Panc1 (cell line): Measurements from ENCODE around the gene TMEM182. TPM values are rescaled to one million over a fixed set of nuclear protein-coding genes. Genes with fewer than 3 reads are reported as not detected.

Source experiments
- ATAC-seq: fragments of 200-7000 bp; cut with Tn5 transposase; 2 replicates; pipeline ENCODE4 v1.9.1; 2020; ENCODE audit warnings: mild to moderate bottlenecking, moderate library complexity
- BruUV-seq: library from RNA; stranded (reverse); fragments of 400-500 nt; replicated peaks from 2 replicates; lab custom pipeline; 2021; lab: Mats Ljungman, UMichigan
- CTCF ChIA-PET: fragments of 300-600 bp; sonication (Branson Sonifier 250); formaldehyde crosslinking; loops from one replicate; lab custom pipeline; 2022; ENCODE audit warnings: antibody characterized with exemption; lab: Charles Lee
- POLR2A ChIA-PET: fragments of 300-600 bp; sonication (Branson Sonifier 250); formaldehyde crosslinking; loops from one replicate; lab custom pipeline; 2022; ENCODE audit warnings: antibody characterized with exemption; lab: Charles Lee
- DNase-seq: peaks from one replicate; pipeline ENCODE4 v3.0.0-alpha.2; 2010; ENCODE audit warnings: low read depth, low spot score
- H3K27ac ChIP-seq: 2 replicates; pipeline ENCODE4 v1.5.1; 2011; ENCODE audit warnings: mild to moderate bottlenecking, low read length, inconsistent platforms
- H3K27me3 ChIP-seq: fragments of 200-500 bp; sonication (Bioruptor generic); 2 replicates; pipeline ENCODE4 v1.6.0; 2014; ENCODE audit warnings: low read length, inconsistent platforms; ENCODE audit not compliant: control insufficient read depth, insufficient read depth
- H3K36me3 ChIP-seq: fragments of 200-500 bp; sonication (Bioruptor generic); 2 replicates; pipeline ENCODE4 v1.5.1; 2014; ENCODE audit warnings: inconsistent platforms, mild to moderate bottlenecking, low read length, moderate library complexity; ENCODE audit not compliant: control insufficient read depth, insufficient read depth
- H3K4me1 ChIP-seq: 2 replicates; pipeline ENCODE4 v1.5.1; 2011; ENCODE audit warnings: inconsistent platforms, mild to moderate bottlenecking, low read length, moderate library complexity; ENCODE audit not compliant: control insufficient read depth, insufficient read depth
- H3K4me3 ChIP-seq, 2 experiments: 2 replicates each; pipeline ENCODE4 v1.5.1; 2011 to 2012; ENCODE audit warnings: low read depth in 2 of 2, low read length in 2 of 2, mild to moderate bottlenecking in 2 of 2, inconsistent platforms in 1 of 2, moderate library complexity in 1 of 2
- H3K9me3 ChIP-seq: fragments of 200-500 bp; sonication (Bioruptor generic); 2 replicates; pipeline ENCODE4 v1.5.1; 2014; ENCODE audit warnings: low read depth, mild to moderate bottlenecking, inconsistent platforms, low read length, moderate library complexity; ENCODE audit not compliant: control insufficient read depth, insufficient read depth
- POLR2AphosphoS5 ChIP-seq: IDR thresholded peaks from 2 replicates; pipeline ENCODE4 v1.6.1; 2012; ENCODE audit warnings: mild to moderate bottlenecking, low read depth, low read length, moderate library complexity
- SIN3A ChIP-seq: IDR thresholded peaks from 2 replicates; pipeline ENCODE4 v1.6.1; 2012; ENCODE audit warnings: low read depth, mild to moderate bottlenecking, low read length, moderate library complexity, borderline replicate concordance; ENCODE audit not compliant: insufficient read depth
- TCF7L2 ChIP-seq: IDR thresholded peaks from 2 replicates; pipeline ENCODE4 v1.6.1; 2011; ENCODE audit warnings: mild to moderate bottlenecking, low read depth, low read length, inconsistent platforms
- in situ Hi-C: cut with HindIII; loops from 2 replicates; pipeline ENCODE4 v1.10.0; 2016; ENCODE audit warnings: low sequenced_read_pairs, low pct_unique_long_range_greater_than_20kb
- intact Hi-C: fragments of 100-400 bp; cut with micrococcal nuclease; formaldehyde crosslinking; loops from one replicate; pipeline ENCODE4 v1.10.0; 2022; ENCODE audit not compliant: unreplicated experiment
- total RNA-seq: library from RNA; stranded (reverse); gene quantifications from one replicate; pipeline ENCODE4 v1.2.1, GENCODE V29; 2021; ENCODE audit not compliant: unreplicated experiment
- TF ChIP-seq, protein P1 (sequence below), 2 experiments: IDR thresholded peaks; 2 replicates each; pipeline ENCODE4 v1.6.1; 2011 to 2012; ENCODE audit warnings: low read depth in 2 of 2, control low read depth in 1 of 2, low read length in 1 of 2, mild to moderate bottlenecking in 1 of 2, moderate library complexity in 1 of 2; ENCODE audit not compliant: insufficient read depth in 1 of 2

The TMEM182 gene
- total RNA-seq, 1 experiment from 2014 or later: 6.2 TPM

DNA sequence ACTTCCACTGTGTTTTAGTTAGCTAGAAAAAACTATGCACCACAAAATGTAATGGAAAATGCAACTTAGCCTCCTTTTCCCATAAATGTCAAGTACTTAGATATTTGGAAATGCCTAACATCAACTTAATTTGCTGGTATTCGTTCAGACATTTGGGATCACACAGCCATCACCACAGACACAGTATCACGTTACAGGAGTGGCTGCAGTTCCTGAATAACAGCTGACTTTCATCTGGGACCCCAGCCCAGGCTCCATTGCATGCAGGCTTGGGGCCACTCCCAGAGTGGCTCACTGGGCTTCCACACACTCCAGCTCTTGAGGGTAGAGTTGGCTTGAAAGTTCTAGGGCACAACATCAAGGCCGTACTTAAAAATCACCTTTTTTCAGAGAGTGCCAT lies 9.3 kb downstream of the TMEM182 start:
- ATAC-seq (no peak), DNase-seq (no peak)
- intact Hi-C loops: no loop called here
- TF ChIP-seq, protein P1, sequence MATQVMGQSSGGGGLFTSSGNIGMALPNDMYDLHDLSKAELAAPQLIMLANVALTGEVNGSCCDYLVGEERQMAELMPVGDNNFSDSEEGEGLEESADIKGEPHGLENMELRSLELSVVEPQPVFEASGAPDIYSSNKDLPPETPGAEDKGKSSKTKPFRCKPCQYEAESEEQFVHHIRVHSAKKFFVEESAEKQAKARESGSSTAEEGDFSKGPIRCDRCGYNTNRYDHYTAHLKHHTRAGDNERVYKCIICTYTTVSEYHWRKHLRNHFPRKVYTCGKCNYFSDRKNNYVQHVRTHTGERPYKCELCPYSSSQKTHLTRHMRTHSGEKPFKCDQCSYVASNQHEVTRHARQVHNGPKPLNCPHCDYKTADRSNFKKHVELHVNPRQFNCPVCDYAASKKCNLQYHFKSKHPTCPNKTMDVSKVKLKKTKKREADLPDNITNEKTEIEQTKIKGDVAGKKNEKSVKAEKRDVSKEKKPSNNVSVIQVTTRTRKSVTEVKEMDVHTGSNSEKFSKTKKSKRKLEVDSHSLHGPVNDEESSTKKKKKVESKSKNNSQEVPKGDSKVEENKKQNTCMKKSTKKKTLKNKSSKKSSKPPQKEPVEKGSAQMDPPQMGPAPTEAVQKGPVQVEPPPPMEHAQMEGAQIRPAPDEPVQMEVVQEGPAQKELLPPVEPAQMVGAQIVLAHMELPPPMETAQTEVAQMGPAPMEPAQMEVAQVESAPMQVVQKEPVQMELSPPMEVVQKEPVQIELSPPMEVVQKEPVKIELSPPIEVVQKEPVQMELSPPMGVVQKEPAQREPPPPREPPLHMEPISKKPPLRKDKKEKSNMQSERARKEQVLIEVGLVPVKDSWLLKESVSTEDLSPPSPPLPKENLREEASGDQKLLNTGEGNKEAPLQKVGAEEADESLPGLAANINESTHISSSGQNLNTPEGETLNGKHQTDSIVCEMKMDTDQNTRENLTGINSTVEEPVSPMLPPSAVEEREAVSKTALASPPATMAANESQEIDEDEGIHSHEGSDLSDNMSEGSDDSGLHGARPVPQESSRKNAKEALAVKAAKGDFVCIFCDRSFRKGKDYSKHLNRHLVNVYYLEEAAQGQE (IDR thresholded peaks at IDR 0.05; ENCODE audit: insufficient read depth in 1 of 2, low read depth in 2 of 2, low read length in 1 of 2): no peak
- no peak for TF ChIP-seq TCF7L2
- no peak for TF ChIP-seq POLR2AphosphoS5
- no peak for TF ChIP-seq SIN3A
- H3K27ac ChIP-seq: no peak overlapping the region
- POLR2A ChIA-PET: no interaction called here
- H3K27me3 ChIP-seq: no peaks in the 10 kb centered on the region
- H3K36me3 ChIP-seq: no peaks in the 10 kb centered on the region
- BruUV-seq: no TSS peak
- no peaks in the 10 kb centered on the region for H3K9me3 ChIP-seq
- H3K4me1 ChIP-seq: no peaks in the 10 kb centered on the region
- CTCF ChIA-PET: no interaction called here
- in situ Hi-C loops: no loop called here
- no peak overlapping the region for H3K4me3 ChIP-seq

DNA sequence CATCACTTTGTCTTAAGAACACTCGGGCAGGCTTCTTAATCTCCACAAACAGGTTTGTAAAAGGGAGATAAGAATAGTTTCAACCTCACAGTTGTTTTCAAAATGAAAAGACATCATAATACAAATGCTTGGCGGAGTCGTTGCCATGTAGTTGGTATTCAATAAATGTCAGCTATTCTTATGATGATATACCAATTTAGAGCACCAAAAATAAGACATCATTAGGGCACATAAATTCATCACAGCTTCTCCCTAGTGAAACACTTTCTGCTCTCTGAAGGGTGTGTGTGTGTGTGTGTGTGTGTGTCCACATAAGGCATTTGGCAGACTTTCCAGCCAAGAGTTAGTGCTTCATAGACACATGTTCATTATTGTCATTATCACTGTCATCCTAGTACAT lies 10.8 kb downstream of the TMEM182 start:
- H3K4me3 ChIP-seq: no peak overlapping the region

More for the DNA sequence above, 10.8 kb downstream of the TMEM182 start:
- no peak for DNase-seq
- Histone ChIP-seq H3K9me3 (no peaks in the 10 kb centered on the region), H3K36me3 (no peaks in the 10 kb centered on the region), H3K27ac (no peak overlapping the region), H3K27me3 (no peaks in the 10 kb centered on the region), H3K4me1 (no peaks in the 10 kb centered on the region)
- CTCF ChIA-PET: interaction anchor here (0.8 kb wide), 1 partner anchor 19 kb away, joined by 3 read pairs; no protein-coding TSS in a partner anchor
- no TSS peak for BruUV-seq
- no peak for ATAC-seq
- POLR2A ChIA-PET: no interaction called here
- in situ Hi-C loops: no loop called here
- intact Hi-C loops: no loop called here
- TF ChIP-seq, protein P1 (IDR thresholded peaks at IDR 0.05; ENCODE audit: insufficient read depth in 1 of 2, low read depth in 2 of 2, low read length in 1 of 2): no peak
- TF ChIP-seq TCF7L2: no peak
